Ishikawa (cell line): Measurements from ENCODE around the gene OSCAR.

Source experiments
- CEBPB ChIP-seq: IDR thresholded peaks from 2 replicates; pipeline ENCODE4 v1.6.1; 2012
- CREB1 ChIP-seq: IDR thresholded peaks from 2 replicates; pipeline ENCODE4 v1.6.1; 2012; ENCODE audit warnings: low read depth
- EGR1 ChIP-seq: IDR thresholded peaks from 2 replicates; pipeline ENCODE4 v1.6.1; 2012
- EP300 ChIP-seq: IDR thresholded peaks from 2 replicates; pipeline ENCODE4 v1.6.1; 2012; ENCODE audit warnings: borderline replicate concordance
- FOXM1 ChIP-seq: IDR thresholded peaks from 2 replicates; pipeline ENCODE4 v1.6.1; 2012; ENCODE audit warnings: low read depth, borderline replicate concordance
- NFIC ChIP-seq: IDR thresholded peaks from 2 replicates; pipeline ENCODE4 v1.6.1; 2012
- RAD21 ChIP-seq: IDR thresholded peaks from 2 replicates; pipeline ENCODE4 v1.6.1; 2012; ENCODE audit warnings: low read depth
- TAF1 ChIP-seq: IDR thresholded peaks from 2 replicates; pipeline ENCODE4 v1.6.1; 2012; ENCODE audit warnings: low read depth, mild to moderate bottlenecking
- TCF12 ChIP-seq: IDR thresholded peaks from 2 replicates; pipeline ENCODE4 v1.6.1; 2012; ENCODE audit warnings: low read depth
- TEAD4 ChIP-seq: IDR thresholded peaks from 2 replicates; pipeline ENCODE4 v1.6.1; 2012
- USF1 ChIP-seq: IDR thresholded peaks from 2 replicates; pipeline ENCODE4 v1.6.1; 2012
- YY1 ChIP-seq: IDR thresholded peaks from 2 replicates; pipeline ENCODE4 v1.6.1; 2012; ENCODE audit warnings: low read depth
- ZBTB7A ChIP-seq: IDR thresholded peaks from 2 replicates; pipeline ENCODE4 v1.6.1; 2012; ENCODE audit warnings: low read depth
- TF ChIP-seq, protein P1 (sequence below): IDR thresholded peaks from 2 replicates; pipeline ENCODE4 v1.6.1; 2012; ENCODE audit warnings: low read depth, mild to moderate bottlenecking
- TF ChIP-seq, protein P2 (sequence below): IDR thresholded peaks from 2 replicates; pipeline ENCODE4 v1.6.1; 2012

Gene OSCAR

DNA sequence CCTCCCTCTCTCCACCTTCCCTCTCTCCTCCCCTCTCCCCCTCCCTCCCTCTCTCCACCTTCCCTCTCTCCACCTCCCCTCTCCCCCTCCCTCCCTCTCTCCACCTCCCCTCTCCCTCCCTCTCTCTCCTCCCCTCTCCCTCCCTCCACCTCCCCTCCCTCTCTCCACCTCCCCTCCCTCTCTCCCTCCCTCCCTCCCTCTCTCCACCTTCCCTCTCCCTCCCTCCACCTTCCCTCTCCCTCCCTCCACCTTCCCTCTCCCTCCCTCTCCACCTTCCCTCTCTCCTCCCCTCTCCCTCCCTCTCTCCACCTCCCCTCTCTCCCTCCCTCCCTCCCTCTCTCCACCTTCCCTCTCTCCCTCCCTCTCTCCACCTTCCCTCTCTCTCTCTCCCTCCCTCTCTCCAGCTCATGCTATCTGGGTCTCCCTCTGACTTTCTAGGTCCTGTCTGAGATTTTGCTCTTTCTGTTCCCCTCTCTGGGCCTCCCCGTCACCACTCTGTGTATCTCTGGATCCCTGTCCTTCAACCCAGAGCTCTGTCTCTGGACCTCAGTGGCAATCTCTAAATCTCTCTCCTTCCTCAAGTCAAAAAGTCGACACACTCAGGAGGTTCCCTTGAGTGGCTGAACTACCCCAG, 33.5 kb upstream of the OSCAR start:
- no peak for TF ChIP-seq ZBTB7A
- TF ChIP-seq RAD21 = no peak
- TF ChIP-seq CEBPB = no peak
- TF ChIP-seq USF1 = no peak
- TF ChIP-seq NFIC = no peak
- TF ChIP-seq, protein P1, sequence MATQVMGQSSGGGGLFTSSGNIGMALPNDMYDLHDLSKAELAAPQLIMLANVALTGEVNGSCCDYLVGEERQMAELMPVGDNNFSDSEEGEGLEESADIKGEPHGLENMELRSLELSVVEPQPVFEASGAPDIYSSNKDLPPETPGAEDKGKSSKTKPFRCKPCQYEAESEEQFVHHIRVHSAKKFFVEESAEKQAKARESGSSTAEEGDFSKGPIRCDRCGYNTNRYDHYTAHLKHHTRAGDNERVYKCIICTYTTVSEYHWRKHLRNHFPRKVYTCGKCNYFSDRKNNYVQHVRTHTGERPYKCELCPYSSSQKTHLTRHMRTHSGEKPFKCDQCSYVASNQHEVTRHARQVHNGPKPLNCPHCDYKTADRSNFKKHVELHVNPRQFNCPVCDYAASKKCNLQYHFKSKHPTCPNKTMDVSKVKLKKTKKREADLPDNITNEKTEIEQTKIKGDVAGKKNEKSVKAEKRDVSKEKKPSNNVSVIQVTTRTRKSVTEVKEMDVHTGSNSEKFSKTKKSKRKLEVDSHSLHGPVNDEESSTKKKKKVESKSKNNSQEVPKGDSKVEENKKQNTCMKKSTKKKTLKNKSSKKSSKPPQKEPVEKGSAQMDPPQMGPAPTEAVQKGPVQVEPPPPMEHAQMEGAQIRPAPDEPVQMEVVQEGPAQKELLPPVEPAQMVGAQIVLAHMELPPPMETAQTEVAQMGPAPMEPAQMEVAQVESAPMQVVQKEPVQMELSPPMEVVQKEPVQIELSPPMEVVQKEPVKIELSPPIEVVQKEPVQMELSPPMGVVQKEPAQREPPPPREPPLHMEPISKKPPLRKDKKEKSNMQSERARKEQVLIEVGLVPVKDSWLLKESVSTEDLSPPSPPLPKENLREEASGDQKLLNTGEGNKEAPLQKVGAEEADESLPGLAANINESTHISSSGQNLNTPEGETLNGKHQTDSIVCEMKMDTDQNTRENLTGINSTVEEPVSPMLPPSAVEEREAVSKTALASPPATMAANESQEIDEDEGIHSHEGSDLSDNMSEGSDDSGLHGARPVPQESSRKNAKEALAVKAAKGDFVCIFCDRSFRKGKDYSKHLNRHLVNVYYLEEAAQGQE = no peak
- TF ChIP-seq CREB1 = no peak
- no peak for TF ChIP-seq TAF1
- TF ChIP-seq EP300 = no peak
- TF ChIP-seq, protein P2, sequence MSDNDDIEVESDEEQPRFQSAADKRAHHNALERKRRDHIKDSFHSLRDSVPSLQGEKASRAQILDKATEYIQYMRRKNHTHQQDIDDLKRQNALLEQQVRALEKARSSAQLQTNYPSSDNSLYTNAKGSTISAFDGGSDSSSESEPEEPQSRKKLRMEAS = no peak
- no peak for TF ChIP-seq TCF12
- TF ChIP-seq YY1 = no peak
- no peak for TF ChIP-seq FOXM1
- no peak for TF ChIP-seq EGR1
- no peak for TF ChIP-seq TEAD4

- no peak for TF ChIP-seq TEAD4
- no peak for TF ChIP-seq CREB1
- no peak for TF ChIP-seq CEBPB
- TF ChIP-seq TAF1 = no peak
- no peak for TF ChIP-seq EP300
- TF ChIP-seq, protein P2 = no peak
- TF ChIP-seq, protein P1 = no peak
- TF ChIP-seq FOXM1 = no peak
- no peak for TF ChIP-seq ZBTB7A
- no peak for TF ChIP-seq NFIC
- TF ChIP-seq TCF12 = no peak
- TF ChIP-seq RAD21 = no peak
- no peak for TF ChIP-seq USF1
- no peak for TF ChIP-seq YY1
- no peak for TF ChIP-seq EGR1
Observed at GRCh38 chr19:54133312-54133956, 32.8 kb upstream of the OSCAR start.

DNA sequence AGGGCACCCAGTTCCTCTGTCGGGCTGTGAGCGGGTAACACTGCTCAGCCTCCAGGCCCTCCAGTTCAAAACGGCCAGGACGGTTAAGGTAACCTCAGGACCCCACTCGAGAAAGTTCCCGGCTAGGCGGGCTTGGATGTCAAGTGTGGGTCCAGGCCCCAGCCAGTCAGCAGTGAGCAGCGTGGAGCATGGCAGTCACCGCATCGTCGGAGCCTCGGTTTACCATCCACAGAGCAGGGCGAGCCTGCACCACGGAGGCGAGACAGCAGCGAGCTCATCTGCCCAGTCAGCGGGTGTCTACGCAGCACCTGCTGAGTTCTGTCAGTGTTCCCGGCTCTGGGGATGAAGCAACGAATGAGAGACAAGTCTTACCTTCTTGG, 29.0 kb upstream of the OSCAR start:
- no peak for TF ChIP-seq NFIC
- TF ChIP-seq TEAD4 = no peak
- no peak for TF ChIP-seq CREB1
- TF ChIP-seq RAD21 = no peak
- TF ChIP-seq EGR1 = no peak
- TF ChIP-seq TAF1 = no peak
- TF ChIP-seq YY1 = no peak
- no peak for TF ChIP-seq EP300
- no peak for TF ChIP-seq FOXM1
- no peak for TF ChIP-seq CEBPB
- no peak for TF ChIP-seq TCF12
- TF ChIP-seq USF1 = no peak
- TF ChIP-seq ZBTB7A = no peak
- TF ChIP-seq, protein P2 = no peak
- TF ChIP-seq, protein P1 = no peak
